Fibroblast of skin of right quadriceps (primary cell): ENCODE measurements around the gene UBE2S.
A peak's percentile ranks its signal among the peaks of the same experiment; 100 is the strongest.

ENCODE experiments used
- DNase-seq: peaks from one replicate; pipeline ENCODE4 v3.0.0-alpha.2; 2013

The UBE2S gene

DNA sequence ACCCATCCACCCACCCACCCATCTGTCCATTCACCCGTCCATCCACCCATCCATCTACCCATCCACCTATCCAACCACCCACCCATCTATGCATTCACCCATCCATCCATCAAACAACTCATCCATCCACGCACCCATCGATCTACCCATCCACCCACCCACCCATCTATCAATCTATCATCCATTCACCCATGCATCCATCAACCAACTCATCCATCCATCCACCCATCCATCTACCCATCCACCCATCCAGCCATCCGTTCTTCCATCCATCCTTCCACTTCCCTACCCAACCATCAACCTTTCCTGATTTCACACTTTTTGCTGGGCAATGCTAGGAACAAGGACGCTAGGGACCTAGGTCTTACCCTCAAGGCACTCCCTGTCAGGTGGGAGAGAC lies 25.6 kb downstream of the UBE2S start:
- no peak for DNase-seq

DNA sequence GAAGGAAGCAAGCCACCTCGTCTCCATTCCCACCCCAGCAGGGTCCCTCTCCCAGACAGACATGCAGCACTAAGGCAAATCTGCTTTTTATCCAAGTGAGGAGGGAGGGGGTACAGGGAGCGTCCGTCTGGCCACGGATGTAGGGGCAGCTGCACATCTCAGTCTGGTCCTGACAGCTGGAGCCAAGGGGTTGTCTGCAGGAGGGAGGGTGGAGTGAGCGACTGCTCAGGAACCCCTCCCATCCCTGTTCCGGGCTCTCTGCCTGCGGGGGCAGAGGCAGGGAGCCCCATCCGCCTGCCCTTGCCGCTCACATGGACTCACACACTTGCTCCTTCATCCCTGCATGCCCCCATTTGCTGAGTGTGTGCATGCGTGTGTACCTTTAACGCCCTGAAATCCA lies 28.4 kb downstream of the UBE2S start:
- DNase-seq = no peak

DNA sequence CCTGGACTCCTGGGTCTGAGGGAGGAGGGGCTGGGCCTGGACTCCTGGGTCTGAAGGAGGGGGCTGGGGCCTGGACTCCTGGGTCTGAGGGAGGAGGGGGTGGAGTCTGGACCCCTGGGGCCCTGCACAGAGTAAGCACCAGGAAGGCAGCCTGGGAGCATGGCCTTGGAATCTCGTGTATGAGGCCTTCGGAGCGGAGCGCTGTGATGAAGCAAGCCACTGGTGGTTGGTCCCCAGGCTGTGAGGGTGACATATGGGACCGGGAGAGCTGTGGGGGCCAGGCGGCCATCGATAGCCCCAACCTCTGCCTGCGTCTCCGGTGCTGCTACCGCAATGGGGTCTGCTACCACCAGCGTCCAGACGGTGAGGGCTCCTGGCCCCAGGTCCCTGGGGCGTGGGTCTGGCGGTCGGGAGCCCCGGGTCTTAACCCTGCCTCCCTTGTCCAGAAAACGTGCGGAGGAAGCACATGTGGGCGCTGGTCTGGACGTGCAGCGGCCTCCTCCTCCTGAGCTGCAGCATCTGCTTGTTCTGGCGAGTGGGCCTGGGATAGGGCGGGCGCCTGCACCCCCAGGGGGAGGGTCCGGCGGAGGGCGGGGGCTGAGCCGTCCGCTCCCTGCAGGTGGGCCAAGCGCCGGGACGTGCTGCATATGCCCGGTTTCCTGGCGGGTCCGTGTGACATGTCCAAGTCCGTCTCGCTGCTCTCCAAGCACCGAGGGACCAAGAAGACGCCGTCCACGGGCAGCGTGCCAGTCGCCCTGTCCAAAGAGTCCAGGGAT lies 30.0 kb downstream of the UBE2S start:
- no peak for DNase-seq

DNA sequence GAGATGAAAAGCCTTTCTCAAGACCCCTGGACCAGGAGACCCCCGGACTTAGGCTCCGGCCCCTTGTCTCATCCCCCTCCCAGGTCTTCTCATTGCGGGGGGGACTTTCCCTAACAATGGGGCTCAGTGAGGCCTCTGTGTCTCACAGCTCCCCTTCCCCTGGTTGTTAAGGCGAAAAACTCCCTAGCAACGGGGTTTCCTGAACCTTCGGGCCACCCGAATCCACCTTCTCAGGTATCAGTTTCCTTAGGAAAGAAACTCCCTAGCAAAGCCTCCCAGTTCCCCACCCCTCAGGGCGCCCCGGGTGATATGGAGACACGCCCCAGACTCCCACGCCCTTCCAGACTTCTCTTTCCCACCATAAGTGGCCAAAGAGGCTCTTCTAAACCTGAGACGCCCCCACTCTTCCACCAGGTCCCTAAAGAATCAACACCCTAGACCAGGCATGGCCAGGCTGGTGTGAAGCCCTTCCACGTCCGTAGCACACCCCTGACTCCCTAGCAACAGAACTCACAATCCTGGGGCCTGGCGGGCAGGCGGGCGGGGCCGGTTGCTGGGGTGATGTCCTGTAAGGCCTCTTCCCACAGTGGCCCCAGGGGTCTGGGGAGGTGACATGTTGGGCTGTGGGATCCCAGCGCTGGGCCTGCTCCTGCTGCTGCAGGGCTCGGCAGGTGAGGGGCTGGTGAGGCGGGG lies 31.2 kb downstream of the UBE2S start, which contains the start of gene TMEM190:
Gene TMEM190, plus strand, starts transcription at position 586 of the 693 bp plus-strand sequence. Its CDS starts 28 bp downstream, at position 614.
- no peak for DNase-seq

DNA sequence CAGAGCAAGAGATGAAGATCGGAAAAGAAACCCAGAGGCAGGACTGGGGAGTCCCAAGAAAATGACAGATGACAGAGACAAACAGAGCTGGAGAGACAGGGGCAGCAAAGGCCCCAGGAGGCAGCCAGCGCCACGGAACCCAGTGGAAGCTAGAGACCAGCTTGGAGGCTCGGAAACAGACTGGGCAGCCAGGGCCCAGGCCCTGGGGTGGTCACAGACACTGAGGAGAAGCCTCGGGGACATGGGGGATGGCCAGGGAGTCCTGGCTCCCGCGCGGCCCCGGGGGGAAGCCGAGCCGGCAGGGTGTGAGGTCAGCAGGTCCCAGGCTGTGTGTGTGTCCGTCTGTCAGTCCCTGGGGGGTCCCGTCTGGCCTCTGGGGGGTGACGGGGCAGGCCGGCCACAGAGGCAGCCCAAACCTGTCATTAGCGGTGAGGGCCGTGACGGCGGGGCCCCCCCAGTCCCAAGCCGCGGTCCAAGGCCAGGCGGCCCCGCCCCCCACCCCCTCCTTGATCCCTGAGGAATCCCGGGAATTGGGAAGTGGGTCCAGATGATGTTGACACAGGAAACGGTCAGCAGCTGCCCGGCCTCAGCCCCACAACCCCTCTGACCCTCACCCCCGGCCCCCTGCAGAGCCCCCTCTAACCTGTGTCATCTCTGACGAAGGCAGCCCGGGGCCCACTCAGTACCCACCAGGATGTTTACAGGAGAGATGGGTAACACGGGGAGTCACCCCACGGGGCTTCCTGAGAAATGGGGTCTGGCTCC lies 33.4 kb downstream of the UBE2S start:
- DNase-seq = no peak

DNA sequence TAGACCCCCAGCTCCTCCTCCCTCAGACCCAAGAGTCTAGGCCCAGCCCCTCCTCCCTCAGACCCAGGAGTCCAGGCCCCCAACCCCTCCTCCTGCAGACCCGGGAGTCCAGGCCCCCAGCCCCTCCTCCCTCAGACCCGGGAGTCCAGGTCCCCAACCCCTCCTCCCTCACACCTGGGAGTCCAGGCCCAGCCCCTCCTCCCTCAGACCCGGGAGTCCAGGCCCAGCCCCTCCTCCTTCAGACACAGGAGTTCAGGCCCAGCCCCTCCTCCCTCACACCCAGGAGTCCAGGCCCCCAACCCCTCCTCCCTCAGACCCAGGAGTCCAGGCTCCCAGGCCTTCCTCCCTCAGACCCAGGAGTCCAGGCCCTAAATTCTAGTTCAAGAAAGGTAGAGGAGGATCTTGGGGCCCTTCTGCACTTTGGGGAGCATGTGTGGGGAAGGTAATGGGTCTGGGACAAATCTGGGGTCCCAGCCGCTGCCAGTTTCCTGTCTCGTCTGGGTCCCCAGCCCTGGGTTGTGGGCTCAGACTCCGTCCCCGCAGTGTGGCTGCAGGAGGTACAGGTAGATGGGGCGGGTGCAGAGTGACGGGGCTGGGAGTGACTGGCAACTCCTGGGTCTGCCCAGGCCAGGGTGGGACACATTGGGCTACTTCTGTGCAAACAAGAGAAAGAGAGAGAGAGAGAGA lies 34.1 kb downstream of the UBE2S start:
- no peak for DNase-seq

DNA sequence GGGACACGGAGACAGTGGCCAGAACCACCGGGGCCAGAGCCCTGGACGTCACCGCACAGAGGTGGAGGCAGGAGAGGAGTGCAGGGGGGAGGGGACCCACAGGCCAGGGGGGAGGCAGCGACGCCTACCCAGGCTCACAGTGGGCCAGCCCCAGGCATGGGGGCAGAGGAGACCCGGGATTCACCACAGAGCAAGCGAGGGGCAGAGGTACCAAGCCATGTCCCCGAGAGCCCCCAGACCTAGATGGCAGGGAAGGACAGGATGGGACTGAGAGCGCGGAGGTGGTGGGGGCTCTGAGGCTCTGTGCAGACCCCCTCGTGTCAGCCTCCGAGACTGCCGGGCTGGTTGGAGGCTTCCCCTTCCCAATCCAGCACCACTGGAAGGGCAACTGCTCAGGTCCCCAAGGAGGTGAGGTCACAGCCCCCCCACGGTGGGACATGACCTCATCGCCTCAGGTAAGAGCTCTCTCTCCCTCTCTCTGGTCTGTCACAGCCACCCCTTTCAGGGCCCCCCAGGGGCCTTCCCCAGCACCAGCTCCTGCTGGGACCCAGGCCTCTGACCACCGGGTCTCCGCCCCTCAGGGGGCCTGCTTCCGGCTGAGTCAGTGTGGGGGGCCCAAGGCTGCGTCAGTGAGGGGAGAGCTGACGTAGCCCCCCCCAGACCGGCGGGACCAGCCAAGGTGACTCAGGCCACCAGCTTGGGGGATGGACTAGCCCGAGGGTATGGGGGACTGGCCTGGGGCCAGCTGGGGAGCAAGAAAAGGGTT lies 35.1 kb downstream of the UBE2S start:
- peak; percentile 81 for DNase-seq

DNA sequence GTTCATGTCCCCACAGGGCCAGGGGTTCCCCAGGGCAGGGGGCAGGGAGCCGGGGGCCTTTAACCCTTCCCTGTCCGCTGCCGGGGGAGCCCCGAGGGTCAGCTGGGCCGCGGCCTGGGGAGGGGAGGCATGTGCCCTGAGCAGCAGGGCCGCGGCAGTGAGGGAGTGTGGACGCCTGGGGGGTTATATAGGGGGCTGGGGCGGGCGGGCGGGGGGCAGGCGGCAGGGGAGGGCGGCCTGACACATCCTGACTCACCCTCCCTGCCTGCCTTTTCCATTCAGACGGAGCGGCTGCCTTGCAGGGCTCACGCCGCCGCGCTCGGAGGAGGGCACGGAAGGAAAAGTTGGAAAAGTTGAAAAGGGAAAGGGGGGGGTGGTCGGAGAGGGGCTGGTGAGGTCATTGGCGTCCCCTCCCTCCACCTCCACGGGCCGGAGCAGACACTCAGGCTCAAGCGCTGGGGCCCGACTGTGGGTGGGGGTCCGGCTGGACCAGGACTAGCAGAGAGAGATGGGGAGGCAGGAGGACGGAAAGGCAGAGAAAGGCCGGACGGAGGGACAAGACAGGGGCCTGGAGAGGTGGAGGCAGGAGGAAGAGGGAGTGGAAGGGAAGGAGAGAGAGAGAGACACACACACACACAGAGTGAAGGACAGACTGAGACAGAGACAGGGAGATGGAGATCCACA lies 37.1 kb downstream of the UBE2S start, which contains the start of gene IL11:
Gene IL11, minus strand, starts transcription at position 159 of the 684 bp plus-strand sequence. Its CDS starts 153 bp downstream, at position 6.
- DNase-seq = peak; percentile 75

DNA sequence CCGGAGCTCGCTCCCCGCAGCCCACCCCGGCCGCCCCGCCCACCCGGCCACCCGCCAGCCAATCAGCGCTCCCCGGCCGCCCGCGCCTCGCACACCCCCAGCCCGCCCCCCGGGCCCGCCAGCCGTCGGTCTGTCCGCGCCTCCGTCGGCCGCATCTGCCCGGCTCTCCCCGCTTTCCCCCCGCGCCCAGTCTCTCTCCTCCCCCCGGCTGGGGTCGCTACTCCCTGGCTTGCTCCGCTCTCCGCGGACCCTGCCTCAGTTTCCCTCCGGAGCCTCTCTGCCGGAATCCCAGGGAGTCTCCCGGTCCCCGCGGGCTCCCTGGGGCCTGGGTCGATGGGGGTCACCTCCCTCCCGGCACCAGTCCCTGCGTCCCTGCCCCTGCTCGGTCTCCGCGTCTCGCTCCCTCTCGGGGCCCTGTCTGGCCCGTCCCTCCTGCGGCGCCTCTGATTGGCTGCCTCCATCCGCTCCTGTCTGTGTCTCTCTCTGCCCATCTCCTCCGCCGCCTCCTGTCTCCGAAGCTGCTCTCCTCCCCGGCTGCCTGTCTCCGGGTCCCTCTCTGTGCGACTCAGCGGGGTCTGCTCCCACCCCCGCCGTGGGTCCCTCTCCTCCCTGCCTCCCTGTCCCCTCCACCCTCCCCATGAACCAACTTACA lies 37.8 kb downstream of the UBE2S start:
- DNase-seq = peak; percentile 79

DNA sequence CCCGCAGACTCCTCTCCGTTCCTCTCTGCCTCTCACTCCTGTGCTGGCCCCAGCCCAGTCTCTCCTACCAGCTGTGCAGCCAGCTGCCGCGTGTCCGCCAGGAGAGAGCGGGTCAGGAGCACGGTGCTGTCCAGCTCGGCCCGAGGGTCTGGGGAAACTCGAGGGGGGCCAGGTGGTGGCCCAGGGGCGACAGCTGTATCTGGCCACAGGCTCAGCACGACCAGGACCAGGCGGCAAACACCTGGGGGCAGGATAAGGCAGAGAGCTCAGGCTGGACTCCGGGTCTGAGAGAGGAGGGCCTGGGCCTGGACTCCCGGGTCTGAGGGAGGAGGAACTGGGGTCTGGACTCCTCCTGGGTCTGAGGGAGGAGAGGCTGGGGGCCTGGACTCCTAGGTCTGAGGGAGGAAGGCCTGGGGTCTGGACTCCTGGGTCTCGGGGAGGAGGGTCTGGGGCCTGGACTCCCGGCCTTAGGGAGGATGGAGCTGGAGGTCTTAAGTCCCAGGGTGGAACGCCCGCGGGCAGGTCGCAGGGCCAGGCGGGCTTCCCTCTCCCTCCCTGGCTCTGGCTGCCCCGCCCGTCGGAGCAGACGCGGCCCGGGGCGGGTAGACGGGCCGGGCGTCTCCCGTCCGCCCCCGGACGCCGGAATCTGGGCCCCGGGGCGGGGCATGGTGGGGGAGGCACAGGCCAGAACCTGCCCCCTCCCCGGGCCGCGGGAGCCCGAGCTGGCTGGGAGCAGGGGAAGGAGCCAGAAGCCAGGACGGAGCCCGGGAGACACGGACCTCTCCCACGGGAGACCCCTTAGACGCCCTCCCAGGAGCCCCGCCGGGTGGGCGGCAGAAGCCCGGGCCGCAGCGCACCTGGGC lies 38.7 kb downstream of the UBE2S start:
- peak; percentile 66 for DNase-seq

DNA sequence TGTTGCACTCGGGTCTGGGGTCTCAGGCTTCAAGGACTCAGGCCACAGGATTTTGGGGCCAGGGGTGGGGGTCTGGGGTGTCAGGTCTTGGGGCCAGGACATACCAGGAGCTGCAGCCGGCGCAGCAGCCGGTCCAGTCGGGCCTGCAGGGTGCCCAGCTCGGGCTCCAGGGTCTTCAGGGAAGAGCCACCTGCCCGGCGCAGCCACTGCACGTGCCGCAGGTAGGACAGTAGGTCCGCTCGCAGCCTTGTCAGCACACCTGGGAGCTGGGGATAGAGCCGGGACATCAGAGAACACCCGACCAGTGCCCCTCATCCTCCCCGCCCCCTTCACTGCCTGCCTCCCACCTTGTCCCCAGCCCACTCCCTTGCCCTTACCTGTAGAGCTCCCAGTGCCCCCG lies 39.5 kb downstream of the UBE2S start:
- no peak for DNase-seq

DNA sequence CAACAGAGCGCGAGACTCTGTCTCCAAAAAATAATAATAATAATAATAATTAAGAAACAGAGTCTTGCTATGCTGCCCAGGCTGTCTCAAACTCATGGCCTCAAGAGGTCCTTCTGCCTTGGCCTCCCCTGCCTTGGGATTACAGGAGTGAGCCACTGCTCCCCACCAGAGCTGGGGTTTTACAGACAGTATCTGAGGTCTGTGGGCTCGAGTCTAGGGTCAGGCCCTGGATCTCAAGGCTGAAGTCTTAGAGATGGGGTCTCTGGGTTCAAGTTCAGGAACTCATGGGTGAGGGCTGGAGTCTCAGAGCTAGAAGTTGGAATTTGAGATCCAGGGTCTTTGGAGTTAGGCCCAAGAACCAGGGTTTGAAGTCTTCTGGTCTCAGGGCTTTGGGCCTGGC lies 40.8 kb downstream of the UBE2S start:
- DNase-seq = no peak

DNA sequence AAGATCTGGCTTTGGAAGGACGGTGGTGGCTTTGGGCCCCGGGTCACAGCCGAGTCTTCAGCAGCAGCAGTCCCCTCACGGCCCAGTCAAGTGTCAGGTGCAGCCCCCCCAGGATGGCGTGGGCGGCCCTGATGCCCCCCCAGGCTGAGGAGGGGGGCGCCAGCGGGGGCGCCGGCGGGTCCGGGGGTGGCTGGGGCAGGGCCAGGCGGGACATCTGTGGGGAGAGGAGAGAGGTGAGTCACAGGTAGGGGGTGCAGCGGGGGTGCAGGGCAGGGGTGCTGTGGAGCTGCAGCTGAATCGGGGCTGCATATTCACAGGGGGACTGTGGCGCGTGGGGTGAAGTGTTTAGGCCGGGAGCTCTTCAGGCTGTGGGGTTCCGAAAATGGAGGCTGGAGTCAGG lies 41.6 kb downstream of the UBE2S start:
- no peak for DNase-seq

DNA sequence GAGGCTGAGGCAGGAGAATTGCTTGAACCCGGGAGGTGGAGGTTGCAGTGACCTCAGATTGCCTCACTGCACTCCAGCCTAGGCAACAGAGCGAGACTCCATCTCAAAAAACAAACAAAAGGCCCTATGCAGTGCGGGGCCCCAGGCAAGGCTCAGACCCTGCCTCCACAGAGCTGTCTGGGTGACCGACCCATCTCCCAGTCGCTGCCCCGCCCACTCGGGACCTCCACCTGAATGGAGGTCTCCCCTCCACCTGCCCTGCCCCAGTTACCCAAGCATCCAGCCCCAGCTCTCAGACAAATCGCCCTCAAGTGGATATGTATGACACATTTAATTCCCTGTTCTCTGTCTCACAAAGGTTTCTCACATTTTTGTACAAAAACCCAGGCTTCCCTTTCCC lies 42.3 kb downstream of the UBE2S start:
- DNase-seq = no peak

DNA sequence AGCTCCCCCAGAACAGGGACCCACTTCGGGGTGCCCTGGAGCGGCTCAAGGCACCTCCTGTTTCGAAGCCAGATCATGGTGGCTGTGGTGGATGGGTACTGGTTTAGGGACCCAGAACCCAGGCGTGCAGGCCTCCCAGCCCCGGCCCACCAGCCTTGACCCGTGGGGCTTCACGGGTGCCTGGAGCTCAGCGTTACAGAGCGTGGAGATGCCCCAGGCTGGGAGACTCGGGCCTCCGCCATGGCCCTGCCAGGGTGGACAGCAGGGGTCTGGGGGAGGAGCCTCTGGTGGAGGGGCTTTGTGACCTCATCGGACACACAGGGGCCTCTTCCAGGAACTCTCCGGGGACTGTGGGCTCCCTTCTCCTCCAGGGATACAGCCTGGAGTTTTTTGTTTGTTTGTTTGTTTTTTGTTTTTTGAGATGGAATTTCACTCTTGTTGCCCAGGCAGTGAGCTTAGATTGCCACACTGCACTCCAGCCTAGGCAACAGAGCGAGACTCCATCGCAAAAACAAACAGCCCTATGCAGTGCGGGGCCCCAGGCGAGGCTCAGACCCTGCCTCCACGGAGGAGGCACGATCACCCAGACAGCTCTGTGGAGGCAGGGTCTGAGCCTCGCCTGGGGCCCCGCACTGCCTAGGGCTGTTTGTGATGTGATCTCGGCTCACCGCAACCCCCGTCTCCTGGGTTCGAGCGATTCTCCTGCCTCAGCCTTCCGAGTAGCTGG lies 44.4 kb downstream of the UBE2S start, which contains the start of gene GARIN5B:
Gene GARIN5B, minus strand, starts transcription at position 271 of the 727 bp plus-strand sequence. Its CDS starts 194 bp downstream, at position 77.
- DNase-seq = no peak

DNA sequence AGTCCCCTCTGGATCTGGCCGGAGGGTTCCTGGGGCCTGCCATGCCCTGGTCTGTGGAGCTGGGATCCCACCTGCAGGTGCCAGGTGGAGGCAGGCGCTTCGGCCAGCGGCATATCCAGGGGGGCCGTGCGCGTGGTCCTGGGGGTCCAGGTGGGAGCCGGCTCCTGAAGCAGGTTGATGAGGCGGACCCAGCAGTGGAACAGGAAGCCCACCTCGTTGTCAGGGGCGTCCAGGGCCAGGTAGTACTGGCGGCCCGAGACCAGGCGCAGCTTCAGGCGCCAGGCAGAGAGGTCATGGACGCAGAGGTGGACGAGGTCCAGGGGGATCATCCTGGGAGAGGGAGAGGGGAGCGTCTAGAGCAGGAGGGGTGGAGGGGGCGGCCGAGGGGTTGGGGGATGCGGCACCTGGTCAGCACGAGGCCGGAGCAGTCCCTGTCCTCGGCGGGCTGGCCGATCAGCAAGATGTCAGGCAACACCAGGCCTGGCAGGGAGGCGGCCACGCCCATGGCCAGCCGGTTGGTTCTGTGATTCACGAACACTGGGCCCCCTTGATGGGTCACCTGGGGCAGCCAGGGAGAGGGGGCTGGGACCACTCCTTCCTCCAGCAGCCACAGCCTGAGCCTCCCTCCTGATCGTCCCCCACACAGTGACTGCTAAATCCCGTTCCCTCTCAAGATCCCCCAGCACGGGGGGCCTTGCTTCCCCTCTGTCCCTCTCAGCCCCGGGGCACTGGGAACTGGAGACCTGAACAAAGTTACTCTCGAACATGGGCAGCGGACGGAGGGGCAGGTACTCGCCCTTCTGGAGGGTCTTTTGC lies 45.2 kb downstream of the UBE2S start:
- DNase-seq = no peak

DNA sequence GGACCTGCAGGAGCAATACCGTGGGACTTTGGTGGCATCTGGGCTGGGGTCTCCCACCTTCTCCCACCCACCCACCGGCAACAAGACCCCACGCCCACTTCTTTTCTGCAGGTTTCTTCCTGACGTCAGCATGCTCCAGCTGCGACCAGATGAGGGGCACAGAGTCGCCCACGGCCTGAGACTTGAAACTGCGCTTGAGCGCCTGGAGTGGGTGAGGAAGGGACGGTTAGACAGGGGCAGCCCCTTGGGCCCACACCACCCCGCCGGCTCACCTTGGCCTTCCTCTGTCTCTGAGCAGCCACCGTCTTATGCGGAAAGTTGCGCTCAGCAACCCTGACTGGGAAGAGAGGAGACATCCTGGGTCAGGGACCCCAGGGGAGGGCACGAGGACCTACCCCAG lies 46.7 kb downstream of the UBE2S start:
- DNase-seq = no peak
